Body of pancreas (tissue), 4 donors: ENCODE measurements around the gene POU2AF1.

Source experiments
- CTCF ChIP-seq, 7 experiments: fragments of 450-650 bp in 4 of 7; fragments of 200-600 bp in 3 of 7; sonication (generic) in 3 of 7; IDR thresholded peaks; one replicate each; pipeline ENCODE4 v1.5.1; 2016 to 2019; ENCODE audit warnings: antibody characterized with exemption in 7 of 7
- POLR2A ChIP-seq, 3 donors: fragments of 450-650 bp; IDR thresholded peaks; one replicate each; pipeline ENCODE4 v1.6.1; 2016; ENCODE audit warnings: antibody characterized with exemption in 3 of 3, mild to moderate bottlenecking in 2 of 3

DNA sequence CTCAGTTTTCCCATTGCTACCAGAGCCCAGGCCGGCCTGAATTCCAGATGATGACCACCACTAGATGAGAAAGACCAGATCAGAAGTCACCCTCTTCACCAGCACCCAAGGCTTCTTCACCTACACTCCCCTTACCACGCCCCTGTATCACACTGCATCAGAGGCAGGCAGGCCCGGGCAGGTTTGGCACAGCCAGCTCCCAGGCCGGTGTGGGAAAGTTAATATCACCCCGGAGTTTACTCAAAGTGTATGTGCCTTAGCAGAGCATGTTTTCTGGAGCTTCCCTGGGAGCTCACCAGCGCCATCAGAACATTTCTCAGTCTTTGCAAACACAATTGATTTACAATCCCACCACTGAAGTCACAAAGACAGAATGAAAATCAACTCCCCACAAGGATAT lies 47.5 kb upstream of the POU2AF1 start:
- no peak for TF ChIP-seq POLR2A (IDR thresholded peaks at IDR 0.05)
- no peak for TF ChIP-seq CTCF (IDR thresholded peaks at IDR 0.05)
